Stimulated activated CD4-positive, alpha-beta T cell treated with anti-CD3 and anti-CD28 coated beads, Interleukin-4, amount 100 ng/mL, for 48 hours (primary cell): ENCODE results near the gene TENM3.

Experiments
- DNase-seq, 2 donors: peaks; one replicate each; pipeline ENCODE4 v3.0.0-alpha.2; 2020; ENCODE audit warnings: low read depth in 2 of 2

TENM3 gene

GRCh38 chr4:182835006-182835740, 592.0 kb downstream of the TENM3 start:
- no peak for DNase-seq

- DNase-seq: no peak
Observed at GRCh38 chr4:182837831-182838230, 594.6 kb downstream of the TENM3 start.

- no peak for DNase-seq
Observed at GRCh38 chr4:182838535-182838934, 595.3 kb downstream of the TENM3 start.

- no peak for DNase-seq
Observed at GRCh38 chr4:182839256-182839655, 596.1 kb downstream of the TENM3 start.

GRCh38 chr4:182840108-182840507, 596.9 kb downstream of the TENM3 start:
- no peak for DNase-seq

- DNase-seq: no peak
Observed at GRCh38 chr4:182842104-182842600, 599.0 kb downstream of the TENM3 start.

GRCh38 chr4:182842759-182843390, 599.7 kb downstream of the TENM3 start:
- no peak for DNase-seq

GRCh38 chr4:182843808-182844325, 600.7 kb downstream of the TENM3 start:
- DNase-seq: no peak

GRCh38 chr4:182845618-182846017, 602.4 kb downstream of the TENM3 start:
- DNase-seq: no peak

GRCh38 chr4:182846036-182846435, 602.8 kb downstream of the TENM3 start:
- DNase-seq: no peak

GRCh38 chr4:182847576-182848450, 604.6 kb downstream of the TENM3 start:
- DNase-seq: no peak

- DNase-seq: no peak
Observed at GRCh38 chr4:182848685-182849084, 605.5 kb downstream of the TENM3 start.
